Endodermal cell (in vitro differentiated cells): ENCODE data around the gene RAB41. TPM values are rescaled to one million over a fixed set of nuclear protein-coding genes. Genes with fewer than 3 reads are reported as not detected.
A peak's percentile ranks its signal among the peaks of the same experiment; 100 is the strongest.
"Not testable (repeated sequence)": the region's sequence is repeated elsewhere in the genome, so short reads cannot be mapped to it uniquely, and the experiment has no call there.

Experiments
- DNase-seq: peaks from one replicate; pipeline ENCODE4 v3.0.0-alpha.2; 2017
- H3K27ac ChIP-seq: 2 replicates; pipeline ENCODE4 v1.5.1; 2013; ENCODE audit warnings: mild to moderate bottlenecking, low read depth, low read length, moderate library complexity
- H3K27me3 ChIP-seq: 2 replicates; pipeline ENCODE4 v1.6.1; 2013; ENCODE audit warnings: mild to moderate bottlenecking, low read length, moderate library complexity; ENCODE audit not compliant: insufficient read depth, control insufficient read depth, poor library complexity, severe bottlenecking
- H3K36me3 ChIP-seq: 2 replicates; pipeline ENCODE4 v1.7.0; 2013; ENCODE audit warnings: mild to moderate bottlenecking, low read length, moderate library complexity; ENCODE audit not compliant: control insufficient read depth, insufficient read depth
- H3K4me1 ChIP-seq: one replicate; pipeline ENCODE4 v1.7.0; 2013; ENCODE audit warnings: low read length; ENCODE audit not compliant: control insufficient read depth, insufficient read depth
- H3K4me3 ChIP-seq: 2 replicates; pipeline ENCODE4 v1.5.1; 2013; ENCODE audit warnings: mild to moderate bottlenecking, low read length, moderate library complexity
- H3K9ac ChIP-seq: 2 replicates; pipeline ENCODE4 v1.6.1; 2013; ENCODE audit warnings: mild to moderate bottlenecking, low read length, moderate library complexity; ENCODE audit not compliant: poor library complexity, severe bottlenecking; ENCODE audit errors: extremely low read depth
- H3K9me3 ChIP-seq: 2 replicates; pipeline ENCODE4 v1.6.1; 2013; ENCODE audit warnings: mild to moderate bottlenecking, low read length, moderate library complexity; ENCODE audit not compliant: control insufficient read depth
- H3K27ac Mint-ChIP-seq: 2 replicates; pipeline ENCODE4 v1.8.0; 2020; ENCODE audit warnings: mixed read lengths
- H3K27me3 Mint-ChIP-seq: 2 replicates; pipeline ENCODE4 v1.8.0; 2021; ENCODE audit warnings: mild to moderate bottlenecking, mixed read lengths; ENCODE audit not compliant: insufficient read depth
- H3K36me3 Mint-ChIP-seq: 2 replicates; pipeline ENCODE4 v1.8.0; 2020; ENCODE audit warnings: low read depth, mixed read lengths
- H3K4me1 Mint-ChIP-seq: 2 replicates; pipeline ENCODE4 v1.8.0; 2020; ENCODE audit warnings: mixed read lengths
- H3K4me3 Mint-ChIP-seq: 2 replicates; pipeline ENCODE4 v1.8.0; 2020; ENCODE audit warnings: mild to moderate bottlenecking, moderate library complexity, mixed read lengths
- H3K9me3 Mint-ChIP-seq: 2 replicates; pipeline ENCODE4 v1.8.0; 2020; ENCODE audit warnings: mild to moderate bottlenecking, mixed read lengths
- CTCF ChIP-seq: fragments of 200-600 bp; sonication (generic); conservative IDR thresholded peaks from 2 replicates; pipeline ENCODE4 v1.5.0; 2021; ENCODE audit warnings: antibody characterized with exemption, mild to moderate bottlenecking
- WGBS, 2 experiments: methylation state at CpG; one replicate each; pipeline versions ENCODE4 v1.1.5 to v1.1.7; 2013; ENCODE audit warnings: missing lambda C conversion rate in 2 of 2, mixed read lengths in 1 of 2; ENCODE audit not compliant: insufficient coverage in 1 of 2, insufficient read length in 1 of 2; 5-methylcytosine and 5-hydroxymethylcytosine counted together
- total RNA-seq, 2 donors: library from RNA; stranded (reverse); fragmentation: NEBNext Ultra II Directional in 1 of 2; extraction: Animal tissue kit (Norgen Biotek cat#: 25700) in 1 of 2; gene quantifications; 2 replicates in 1 of 2; 3 replicates in 1 of 2; pipeline ENCODE4 v1.2.1, GENCODE V29; 2021

Gene RAB41
- total RNA-seq, 2 donors from 2014 or later = not detected

- Histone ChIP-seq H3K36me3 (peaks cover 16% of the 10 kb centered on the region), H3K9me3 (no peaks in the 10 kb centered on the region), H3K4me1 (no peaks in the 10 kb centered on the region), H3K27ac (no peak overlapping the region), H3K9ac (no peak overlapping the region), H3K27me3 (no peaks in the 10 kb centered on the region), H3K4me3 (no peak overlapping the region)
- peaks cover 34% of the 10 kb centered on the region for H3K9me3 Mint-ChIP-seq
- no peaks in the 10 kb centered on the region for H3K27me3 Mint-ChIP-seq
- H3K36me3 Mint-ChIP-seq = peaks cover 20% of the 10 kb centered on the region
- H3K27ac Mint-ChIP-seq = no peak overlapping the region
- no peak overlapping the region for H3K4me3 Mint-ChIP-seq
- DNase-seq = no peak
- TF ChIP-seq CTCF = no peak
- WGBS, 2 experiments = 100% methylated on average over 1 of the region's 1 CpG; no CpG with 5 or more reads in 1 of the 2 experiments
- H3K4me1 Mint-ChIP-seq = no peaks in the 10 kb centered on the region
Measured at GRCh38 chrX:70313503-70313902, 31.5 kb downstream of the RAB41 start.

- Histone ChIP-seq H3K27me3 (no peaks in the 10 kb centered on the region), H3K9me3 (no peaks in the 10 kb centered on the region), H3K9ac (no peak overlapping the region), H3K36me3 (no peaks in the 10 kb centered on the region), H3K4me3 (no peak overlapping the region), H3K4me1 (no peaks in the 10 kb centered on the region), H3K27ac (no peak overlapping the region)
- TF ChIP-seq CTCF = no peak
- H3K9me3 Mint-ChIP-seq = peaks cover 28% of the 10 kb centered on the region
- no peaks in the 10 kb centered on the region for H3K4me1 Mint-ChIP-seq
- H3K27me3 Mint-ChIP-seq = no peaks in the 10 kb centered on the region
- H3K27ac Mint-ChIP-seq = no peak overlapping the region
- peak; percentile 34 for DNase-seq
- no peak overlapping the region for H3K4me3 Mint-ChIP-seq
- WGBS, 2 experiments = 96 to 100% methylated on average over 4 of the region's 4 CpGs
- peaks cover 2% of the 10 kb centered on the region for H3K36me3 Mint-ChIP-seq
Measured at GRCh38 chrX:70322784-70323183, 40.8 kb downstream of the RAB41 start.

- not testable (repeated sequence) for H3K27me3 ChIP-seq, H3K36me3 Mint-ChIP-seq, H3K4me3 ChIP-seq, H3K27ac ChIP-seq, H3K4me3 Mint-ChIP-seq, H3K4me1 ChIP-seq, H3K9me3 ChIP-seq, H3K27ac Mint-ChIP-seq, H3K36me3 ChIP-seq, DNase-seq, H3K27me3 Mint-ChIP-seq, H3K4me1 Mint-ChIP-seq, H3K9ac ChIP-seq
- peaks cover 29% of the 10 kb centered on the region for H3K9me3 Mint-ChIP-seq
- 98 to 100% methylated on average over 1 to 6 of the region's 6 CpGs for WGBS, 2 experiments
Measured at GRCh38 chrX:70323628-70324027, 41.7 kb downstream of the RAB41 start.

GRCh38 chrX:70324326-70324725 lies 42.4 kb downstream of the RAB41 start:
- TF ChIP-seq CTCF = no peak
- Histone ChIP-seq H3K9ac (no peak overlapping the region), H3K27ac (no peak overlapping the region), H3K4me3 (no peak overlapping the region), H3K9me3 (no peaks in the 10 kb centered on the region), H3K36me3 (no peaks in the 10 kb centered on the region), H3K27me3 (no peaks in the 10 kb centered on the region), H3K4me1 (no peaks in the 10 kb centered on the region)
- no peaks in the 10 kb centered on the region for H3K4me1 Mint-ChIP-seq
- H3K36me3 Mint-ChIP-seq = no peaks in the 10 kb centered on the region
- no peak overlapping the region for H3K27ac Mint-ChIP-seq
- no peaks in the 10 kb centered on the region for H3K27me3 Mint-ChIP-seq
- DNase-seq = no peak
- WGBS, 2 experiments = 85% methylated on average over 1 of the region's 2 CpGs; no CpG with 5 or more reads in 1 of the 2 experiments
- H3K9me3 Mint-ChIP-seq = peaks cover 25% of the 10 kb centered on the region
- H3K4me3 Mint-ChIP-seq = no peak overlapping the region
